ENCODE measurements around the gene CNBD2. TPM values are rescaled to one million over a fixed set of nuclear protein-coding genes. Genes with fewer than 3 reads are reported as not detected.

CNBD2 gene
- total and polyA plus RNA-seq, 10 of the 15 experiments (the other 5 are each of a cell fraction or from before 2014, with no cell fraction given) = 0.86 to 7.4 (median 4.6) TPM

GRCh38 chr20:35941620-35942019 lies 26.8 kb upstream of the CNBD2 start:
- Histone ChIP-seq H3K27ac (ENCODE audit: control insufficient read depth, insufficient read depth) (no peak overlapping the region), H3K79me2 (ENCODE audit: control insufficient read depth, insufficient read depth, low read length) (no peaks in the 10 kb centered on the region), H3K4me3 (no peak overlapping the region), H3K9me3 (replicated peaks; ENCODE audit: control insufficient read depth, insufficient read depth, low read length) (no peaks in the 10 kb centered on the region), H3K36me3 (ENCODE audit: control insufficient read depth in 2 of 2, insufficient read depth in 2 of 2, low read length in 1 of 2) (peaks cover 11 to 18% of the 10 kb centered on the region in 2 experiments), H4K20me1 (ENCODE audit: control insufficient read depth, insufficient read depth) (no peaks in the 10 kb centered on the region), H3K4me1 (ENCODE audit: control insufficient read depth, insufficient read depth, low read length) (no peaks in the 10 kb centered on the region), H3K9ac (ENCODE audit: control insufficient read depth, insufficient read depth, low read length) (no peak overlapping the region), H3K4me2 (ENCODE audit: control insufficient read depth, insufficient read depth) (no peak overlapping the region), H2AFZ (ENCODE audit: control insufficient read depth, low read depth, low read length) (no peak overlapping the region), H3K27me3 (replicated peaks in 1 of 2; ENCODE audit: control insufficient read depth in 2 of 2, insufficient read depth in 2 of 2, low read length in 1 of 2) (no peaks in the 10 kb centered on the region)
- ChIA-PET POLR2A (no interaction called here), RAD21 (ENCODE audit: unreplicated experiment) (no interaction called here), SMC1A (ENCODE audit: uncharacterized antibody, unreplicated experiment) (interaction anchor here (2.0 kb wide), 1 partner anchor 12 kb away, joined by 12 read pairs; the partner anchor contains the start of gene SCAND1), CTCF (interaction anchor here (2.1 kb wide), 1 partner anchor 13 kb away, joined by 16 read pairs; the partner anchor contains the start of gene SCAND1)
- BruUV-seq (replicated peaks) = no TSS peak
- FAIRE-seq (no peak), ATAC-seq (no peak), DNase-seq (ENCODE audit: low read depth, low spot score) (no peak)
- TF ChIP-seq BHLHE40 (IDR thresholded peaks at IDR 0.05; ENCODE audit: borderline replicate concordance in 1 of 2, low read depth in 2 of 2, low read length in 1 of 2) = no peak
- TF ChIP-seq PAX8 (IDR thresholded peaks at IDR 0.05) = no peak
- TF ChIP-seq ATF7 (IDR thresholded peaks at IDR 0.05; ENCODE audit: low read depth) = no peak
- no peak for TF ChIP-seq TCF3 (IDR thresholded peaks at IDR 0.05; ENCODE audit: borderline replicate concordance, insufficient read depth, low read depth, low read length)
- TF ChIP-seq HDAC2 (IDR thresholded peaks at IDR 0.05) = no peak
- TF ChIP-seq IRF5 (IDR thresholded peaks at IDR 0.05; ENCODE audit: borderline replicate concordance) = no peak
- no peak for TF ChIP-seq MYC (IDR thresholded peaks at IDR 0.05; ENCODE audit: insufficient read depth, insufficient read length, insufficient replicate concordance, low read length, severe bottlenecking)
- TF ChIP-seq NFYB (IDR thresholded peaks at IDR 0.05; ENCODE audit: insufficient read depth, low read depth, low read length) = no peak
- TF ChIP-seq IKZF2 (IDR thresholded peaks at IDR 0.05) = no peak
- TF ChIP-seq GABPA (IDR thresholded peaks at IDR 0.05; ENCODE audit: low read depth) = no peak
- no peak for TF ChIP-seq CEBPZ (IDR thresholded peaks at IDR 0.05; ENCODE audit: low read depth, low read length)
- no peak for TF ChIP-seq PAX5 (IDR thresholded peaks at IDR 0.05; ENCODE audit: borderline replicate concordance, low read depth, low read length)
- no peak for TF ChIP-seq ZBTB33 (IDR thresholded peaks at IDR 0.05)
- in situ Hi-C loops (cut with MboI) (no loop called here), intact Hi-C loops (cut with micrococcal nuclease; ENCODE audit: unreplicated experiment) (no loop called here)
- 95% methylated on average over 2 of the region's 2 CpGs for WGBS (ENCODE audit: insufficient coverage, insufficient replicate concordance, low lambda C conversion rate, missing lambda C conversion rate)

All from GM12878 (cell line).